ENCODE data around the gene GFPT2.

The GFPT2 gene

DNA sequence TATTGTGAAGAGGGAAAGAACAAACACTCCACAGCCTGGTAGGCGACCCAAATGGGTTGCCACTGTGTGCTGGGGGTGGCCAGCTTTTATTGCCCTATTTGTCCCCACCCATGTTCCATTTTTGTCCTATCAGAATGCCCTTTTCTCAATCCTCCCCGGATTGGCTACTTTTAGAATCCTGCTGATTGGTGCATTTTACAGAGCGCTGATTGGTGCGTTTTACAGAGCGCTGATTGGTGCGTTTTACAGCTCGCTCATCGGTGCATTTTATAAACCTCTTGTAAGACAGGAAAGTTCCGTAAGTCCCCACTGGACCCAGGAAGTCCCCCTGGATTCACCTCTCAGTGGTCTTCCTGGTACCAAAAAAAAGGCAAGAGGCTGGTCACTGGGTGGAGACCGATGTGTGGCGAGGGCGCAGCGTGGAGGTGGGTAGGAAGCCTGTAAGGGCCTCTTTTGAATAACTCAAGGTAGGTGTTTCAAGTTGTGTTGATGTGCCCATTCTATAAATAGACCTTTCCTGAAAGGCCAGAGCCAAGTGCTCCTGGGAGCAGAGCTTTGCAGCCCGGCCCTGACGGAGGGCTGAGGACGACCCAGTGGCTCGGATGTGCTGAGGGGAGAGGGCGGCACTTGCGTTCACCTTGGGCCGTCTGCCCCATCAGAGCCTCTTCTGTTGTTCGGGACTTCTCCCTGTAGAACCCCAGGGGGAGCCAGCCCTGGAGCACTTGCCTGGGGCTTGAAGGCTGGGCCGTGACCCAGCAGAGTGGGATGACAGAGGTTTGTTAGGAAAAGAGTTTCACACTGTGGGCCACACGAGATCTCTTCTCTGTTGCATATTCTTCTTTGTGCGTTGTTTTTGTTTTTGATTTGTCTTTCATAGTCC lies 7.2 kb upstream of the GFPT2 start:
- no peaks in the 10 kb centered on the region for H3K36me3 ChIP-seq (ENCODE audit: control insufficient read depth in 4 of 4, insufficient read depth in 4 of 4, low read length in 3 of 4)
- ChIA-PET POLR2A (no interaction called here), CTCF (no interaction called here)
- 92% methylated on average over 23 of the region's 24 CpGs for WGBS (ENCODE audit: insufficient coverage)
- H3K9me3 ChIP-seq (ENCODE audit: control extremely low read depth in 1 of 5, control insufficient read depth in 4 of 5, insufficient read depth in 2 of 5, low read depth in 1 of 5, low read length in 4 of 5) = peaks cover 0 to 8% (median 3%) of the 10 kb centered on the region in 5 experiments
- no peaks in the 10 kb centered on the region for H3K4me1 ChIP-seq (ENCODE audit: control extremely low read depth in 1 of 4, control insufficient read depth in 4 of 4, insufficient read depth in 4 of 4, low read length in 3 of 4)
- H3K27ac ChIP-seq (ENCODE audit: insufficient read depth in 1 of 2, low read depth in 1 of 2, low read length in 2 of 2, poor library complexity in 1 of 2, severe bottlenecking in 2 of 2) = no peak overlapping the region
- H3K4me3 ChIP-seq (ENCODE audit: control insufficient read depth in 1 of 7, extremely low read depth in 1 of 7, insufficient read depth in 4 of 7, low read depth in 2 of 7, low read length in 6 of 7) = no peak overlapping the region
- H3K27me3 ChIP-seq (replicated peaks in 2 of 5; ENCODE audit: control insufficient read depth in 4 of 5, insufficient read depth in 5 of 5, low read length in 4 of 5) = peaks cover 0 to 18% (median 4%) of the 10 kb centered on the region in 5 experiments
- DNase-seq = no peak

- no peak overlapping the region for H3K4me3 ChIP-seq (ENCODE audit: control insufficient read depth in 1 of 7, extremely low read depth in 1 of 7, insufficient read depth in 4 of 7, low read depth in 2 of 7, low read length in 6 of 7)
- peaks cover 0 to 8% (median 3%) of the 10 kb centered on the region in 5 experiments for H3K9me3 ChIP-seq (ENCODE audit: control extremely low read depth in 1 of 5, control insufficient read depth in 4 of 5, insufficient read depth in 2 of 5, low read depth in 1 of 5, low read length in 4 of 5)
- no peak overlapping the region for H3K27ac ChIP-seq (ENCODE audit: insufficient read depth in 1 of 2, low read depth in 1 of 2, low read length in 2 of 2, poor library complexity in 1 of 2, severe bottlenecking in 2 of 2)
- H3K4me1 ChIP-seq (ENCODE audit: control extremely low read depth in 1 of 4, control insufficient read depth in 4 of 4, insufficient read depth in 4 of 4, low read length in 3 of 4) = peaks cover 0 to 8% (median 4%) of the 10 kb centered on the region in 4 experiments
- no peaks in the 10 kb centered on the region for H3K36me3 ChIP-seq (ENCODE audit: control insufficient read depth in 4 of 4, insufficient read depth in 4 of 4, low read length in 3 of 4)
- CTCF ChIA-PET = no interaction called here
- no peak for DNase-seq
- H3K27me3 ChIP-seq (replicated peaks in 2 of 5; ENCODE audit: control insufficient read depth in 4 of 5, insufficient read depth in 5 of 5, low read length in 4 of 5) = peaks cover 0 to 33% (median 17%) of the 10 kb centered on the region in 5 experiments
- POLR2A ChIA-PET = no interaction called here
- WGBS (ENCODE audit: insufficient coverage) = 97% methylated on average over 6 of the region's 6 CpGs
These were observed 5.6 kb upstream of the GFPT2 start for GRCh38 chr5:180358694-180359093.

GRCh38 chr5:180358179-180358578 lies 5.0 kb upstream of the GFPT2 start:
- Histone ChIP-seq H3K4me1 (ENCODE audit: control extremely low read depth in 1 of 4, control insufficient read depth in 4 of 4, insufficient read depth in 4 of 4, low read length in 3 of 4) (peaks cover 0 to 12% (median 9%) of the 10 kb centered on the region in 4 experiments), H3K27ac (ENCODE audit: insufficient read depth in 1 of 2, low read depth in 1 of 2, low read length in 2 of 2, poor library complexity in 1 of 2, severe bottlenecking in 2 of 2) (no peak overlapping the region), H3K9me3 (ENCODE audit: control extremely low read depth in 1 of 5, control insufficient read depth in 4 of 5, insufficient read depth in 2 of 5, low read depth in 1 of 5, low read length in 4 of 5) (peaks cover 0 to 8% (median 3%) of the 10 kb centered on the region in 5 experiments), H3K4me3 (ENCODE audit: control insufficient read depth in 1 of 7, extremely low read depth in 1 of 7, insufficient read depth in 4 of 7, low read depth in 2 of 7, low read length in 6 of 7) (no peak overlapping the region), H3K27me3 (replicated peaks in 2 of 5; ENCODE audit: control insufficient read depth in 4 of 5, insufficient read depth in 5 of 5, low read length in 4 of 5) (peaks cover 0 to 38% (median 21%) of the 10 kb centered on the region in 5 experiments), H3K36me3 (ENCODE audit: control insufficient read depth in 4 of 4, insufficient read depth in 4 of 4, low read length in 3 of 4) (no peaks in the 10 kb centered on the region)
- ChIA-PET POLR2A (no interaction called here), CTCF (no interaction called here)
- WGBS (ENCODE audit: insufficient coverage) = 98% methylated on average over 6 of the region's 6 CpGs
- DNase-seq = no peak

DNA sequence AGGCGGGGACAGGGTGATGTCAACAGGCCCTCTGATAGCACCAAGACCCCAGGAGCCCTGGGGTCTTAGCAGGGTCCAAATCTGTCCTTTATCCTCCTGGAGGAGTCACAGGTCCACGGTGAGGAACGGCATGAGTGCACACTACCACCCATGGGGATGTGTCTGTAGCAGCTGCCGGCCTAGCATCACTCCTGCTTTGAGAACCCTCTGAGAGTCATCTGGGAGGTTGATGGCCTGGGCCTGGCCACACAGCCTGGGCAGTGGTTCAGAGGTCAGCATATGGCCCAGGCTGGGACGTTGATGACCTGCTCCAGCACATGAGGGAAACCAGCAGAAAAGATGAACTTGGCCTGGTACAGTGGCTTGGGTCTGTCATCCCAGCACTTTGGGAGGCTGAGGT lies 1.8 kb upstream of the GFPT2 start:
- no peaks in the 10 kb centered on the region for H3K36me3 ChIP-seq (ENCODE audit: control insufficient read depth in 4 of 4, insufficient read depth in 4 of 4, low read length in 3 of 4)
- no peak overlapping the region for H3K4me3 ChIP-seq (ENCODE audit: control insufficient read depth in 1 of 7, extremely low read depth in 1 of 7, insufficient read depth in 4 of 7, low read depth in 2 of 7, low read length in 6 of 7)
- ChIA-PET CTCF (interaction anchor here (1.2 kb wide), 1 partner anchor 58 kb away, joined by 3 read pairs; no protein-coding TSS in a partner anchor), POLR2A (no interaction called here)
- no peak overlapping the region for H3K27ac ChIP-seq (ENCODE audit: insufficient read depth in 1 of 2, low read depth in 1 of 2, low read length in 2 of 2, poor library complexity in 1 of 2, severe bottlenecking in 2 of 2)
- peaks cover 0 to 8% (median 3%) of the 10 kb centered on the region in 5 experiments for H3K9me3 ChIP-seq (ENCODE audit: control extremely low read depth in 1 of 5, control insufficient read depth in 4 of 5, insufficient read depth in 2 of 5, low read depth in 1 of 5, low read length in 4 of 5)
- peaks cover 0 to 22% (median 16%) of the 10 kb centered on the region in 4 experiments for H3K4me1 ChIP-seq (ENCODE audit: control extremely low read depth in 1 of 4, control insufficient read depth in 4 of 4, insufficient read depth in 4 of 4, low read length in 3 of 4)
- WGBS (ENCODE audit: insufficient coverage) = 98% methylated on average over 5 of the region's 5 CpGs
- DNase-seq = no peak
- H3K27me3 ChIP-seq (replicated peaks in 2 of 5; ENCODE audit: control insufficient read depth in 4 of 5, insufficient read depth in 5 of 5, low read length in 4 of 5) = peaks cover 0 to 69% (median 37%) of the 10 kb centered on the region in 5 experiments

- Histone ChIP-seq H3K4me3 (ENCODE audit: control insufficient read depth in 1 of 7, extremely low read depth in 1 of 7, insufficient read depth in 4 of 7, low read depth in 2 of 7, low read length in 6 of 7) (peak overlapping the region in 5 of 7 experiments; percentile 50 to 73 (median 64)), H3K9me3 (ENCODE audit: control extremely low read depth in 1 of 5, control insufficient read depth in 4 of 5, insufficient read depth in 2 of 5, low read depth in 1 of 5, low read length in 4 of 5) (peaks cover 0 to 7% (median 3%) of the 10 kb centered on the region in 5 experiments), H3K27ac (ENCODE audit: insufficient read depth in 1 of 2, low read depth in 1 of 2, low read length in 2 of 2, poor library complexity in 1 of 2, severe bottlenecking in 2 of 2) (no peak overlapping the region), H3K36me3 (ENCODE audit: control insufficient read depth in 4 of 4, insufficient read depth in 4 of 4, low read length in 3 of 4) (no peaks in the 10 kb centered on the region), H3K27me3 (replicated peaks in 2 of 5; ENCODE audit: control insufficient read depth in 4 of 5, insufficient read depth in 5 of 5, low read length in 4 of 5) (peaks cover 0 to 76% (median 40%) of the 10 kb centered on the region in 5 experiments), H3K4me1 (ENCODE audit: control extremely low read depth in 1 of 4, control insufficient read depth in 4 of 4, insufficient read depth in 4 of 4, low read length in 3 of 4) (peaks cover 0 to 22% (median 16%) of the 10 kb centered on the region in 4 experiments)
- WGBS (ENCODE audit: insufficient coverage) = 0% methylated on average over 24 of the region's 36 CpGs
- peak in 1 of 3 donors; percentile 1 for DNase-seq
- ChIA-PET CTCF (no interaction called here), POLR2A (no interaction called here)
These were observed 880 bp upstream of the GFPT2 start for GRCh38 chr5:180353980-180354452.

- Histone ChIP-seq H3K4me1 (ENCODE audit: control extremely low read depth in 1 of 4, control insufficient read depth in 4 of 4, insufficient read depth in 4 of 4, low read length in 3 of 4) (peaks cover 0 to 22% (median 16%) of the 10 kb centered on the region in 4 experiments), H3K4me3 (ENCODE audit: control insufficient read depth in 1 of 7, extremely low read depth in 1 of 7, insufficient read depth in 4 of 7, low read depth in 2 of 7, low read length in 6 of 7) (peak overlapping the region in 4 of 7 experiments; percentile 50 to 73 (median 62)), H3K9me3 (ENCODE audit: control extremely low read depth in 1 of 5, control insufficient read depth in 4 of 5, insufficient read depth in 2 of 5, low read depth in 1 of 5, low read length in 4 of 5) (no peaks in the 10 kb centered on the region), H3K36me3 (ENCODE audit: control insufficient read depth in 4 of 4, insufficient read depth in 4 of 4, low read length in 3 of 4) (no peaks in the 10 kb centered on the region), H3K27ac (ENCODE audit: insufficient read depth in 1 of 2, low read depth in 1 of 2, low read length in 2 of 2, poor library complexity in 1 of 2, severe bottlenecking in 2 of 2) (no peak overlapping the region), H3K27me3 (replicated peaks in 2 of 5; ENCODE audit: control insufficient read depth in 4 of 5, insufficient read depth in 5 of 5, low read length in 4 of 5) (peaks cover 0 to 81% (median 40%) of the 10 kb centered on the region in 5 experiments)
- WGBS (ENCODE audit: insufficient coverage) = 7% methylated on average over 78 of the region's 95 CpGs
- POLR2A ChIA-PET = no interaction called here
- DNase-seq = peak in 2 of 3 donors; percentile 15 to 29
- CTCF ChIA-PET = interaction anchor here (1.4 kb wide), 1 partner anchor 21 kb away, joined by 4 read pairs; no protein-coding TSS in a partner anchor
These were observed 754 bp downstream of the GFPT2 start for GRCh38 chr5:180352116-180353047.
